PFSK-1 (cell line): Measurements from ENCODE around the gene YLPM1.

ENCODE experiments used
- FOXP2 ChIP-seq: optimal IDR thresholded peaks from 2 replicates; pipeline ENCODE3; 2011; ENCODE audit warnings: borderline replicate concordance, control low read depth, inconsistent platforms; ENCODE audit not compliant: insufficient read depth; ENCODE audit errors: extremely low read length, extremely low read depth
- POLR2AphosphoS5 ChIP-seq: IDR thresholded peaks from 2 replicates; pipeline ENCODE4 v1.6.1; 2012; ENCODE audit warnings: low read depth, mild to moderate bottlenecking, control low read depth, low read length, moderate library complexity
- SIN3A ChIP-seq: IDR thresholded peaks from 2 replicates; pipeline ENCODE4 v1.6.1; 2012; ENCODE audit warnings: mild to moderate bottlenecking, low read length, moderate library complexity, borderline replicate concordance; ENCODE audit not compliant: insufficient read depth
- TAF1 ChIP-seq: IDR thresholded peaks from 2 replicates; pipeline ENCODE4 v1.6.1; 2012; ENCODE audit warnings: low read length, control low read depth, borderline replicate concordance; ENCODE audit not compliant: insufficient read depth
- TF ChIP-seq, protein P1 (sequence below), 2 experiments: IDR thresholded peaks; 2 replicates each; pipeline versions ENCODE4 v1.6.1 to v1.8.0; 2011 to 2012; ENCODE audit warnings: low read depth in 2 of 2, low read length in 2 of 2, control low read depth in 1 of 2, inconsistent platforms in 1 of 2, mild to moderate bottlenecking in 1 of 2, moderate library complexity in 1 of 2; ENCODE audit not compliant: insufficient read depth in 1 of 2

Gene YLPM1

GRCh38 chr14:74846968-74847665 lies 84.0 kb downstream of the YLPM1 start:
- TF ChIP-seq FOXP2 (no peak), SIN3A (no peak), POLR2AphosphoS5 (no peak), TAF1 (no peak)
- TF ChIP-seq, protein P1, sequence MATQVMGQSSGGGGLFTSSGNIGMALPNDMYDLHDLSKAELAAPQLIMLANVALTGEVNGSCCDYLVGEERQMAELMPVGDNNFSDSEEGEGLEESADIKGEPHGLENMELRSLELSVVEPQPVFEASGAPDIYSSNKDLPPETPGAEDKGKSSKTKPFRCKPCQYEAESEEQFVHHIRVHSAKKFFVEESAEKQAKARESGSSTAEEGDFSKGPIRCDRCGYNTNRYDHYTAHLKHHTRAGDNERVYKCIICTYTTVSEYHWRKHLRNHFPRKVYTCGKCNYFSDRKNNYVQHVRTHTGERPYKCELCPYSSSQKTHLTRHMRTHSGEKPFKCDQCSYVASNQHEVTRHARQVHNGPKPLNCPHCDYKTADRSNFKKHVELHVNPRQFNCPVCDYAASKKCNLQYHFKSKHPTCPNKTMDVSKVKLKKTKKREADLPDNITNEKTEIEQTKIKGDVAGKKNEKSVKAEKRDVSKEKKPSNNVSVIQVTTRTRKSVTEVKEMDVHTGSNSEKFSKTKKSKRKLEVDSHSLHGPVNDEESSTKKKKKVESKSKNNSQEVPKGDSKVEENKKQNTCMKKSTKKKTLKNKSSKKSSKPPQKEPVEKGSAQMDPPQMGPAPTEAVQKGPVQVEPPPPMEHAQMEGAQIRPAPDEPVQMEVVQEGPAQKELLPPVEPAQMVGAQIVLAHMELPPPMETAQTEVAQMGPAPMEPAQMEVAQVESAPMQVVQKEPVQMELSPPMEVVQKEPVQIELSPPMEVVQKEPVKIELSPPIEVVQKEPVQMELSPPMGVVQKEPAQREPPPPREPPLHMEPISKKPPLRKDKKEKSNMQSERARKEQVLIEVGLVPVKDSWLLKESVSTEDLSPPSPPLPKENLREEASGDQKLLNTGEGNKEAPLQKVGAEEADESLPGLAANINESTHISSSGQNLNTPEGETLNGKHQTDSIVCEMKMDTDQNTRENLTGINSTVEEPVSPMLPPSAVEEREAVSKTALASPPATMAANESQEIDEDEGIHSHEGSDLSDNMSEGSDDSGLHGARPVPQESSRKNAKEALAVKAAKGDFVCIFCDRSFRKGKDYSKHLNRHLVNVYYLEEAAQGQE (IDR thresholded peaks at IDR 0.05; ENCODE audit: insufficient read depth in 1 of 2, low read depth in 2 of 2, low read length in 2 of 2) = no peak

DNA sequence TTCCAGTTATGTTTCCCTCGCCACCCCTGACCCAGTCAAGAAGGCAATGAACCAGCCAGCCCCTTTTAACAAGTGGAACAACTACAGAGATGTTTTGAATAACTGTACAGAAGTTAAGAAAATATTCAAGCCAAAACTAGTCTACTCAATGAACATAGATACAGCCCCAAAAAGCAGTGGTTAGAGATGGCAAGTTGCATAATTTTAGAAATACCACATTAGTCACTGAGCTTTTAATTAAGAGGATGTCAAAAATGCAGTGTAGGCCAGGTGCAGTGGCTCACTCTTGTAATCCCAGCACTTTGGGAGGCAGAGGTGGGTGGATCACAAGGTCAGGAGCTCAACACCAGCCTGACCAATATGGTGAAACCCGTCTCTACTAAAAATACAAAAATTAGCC lies 85.7 kb downstream of the YLPM1 start:
- TF ChIP-seq, protein P1 (IDR thresholded peaks at IDR 0.05; ENCODE audit: insufficient read depth in 1 of 2, low read depth in 2 of 2, low read length in 2 of 2) = no peak
- TF ChIP-seq TAF1 = no peak
- TF ChIP-seq SIN3A = no peak
- TF ChIP-seq FOXP2 = no peak
- no peak for TF ChIP-seq POLR2AphosphoS5

- TF ChIP-seq FOXP2 = no peak
- no peak for TF ChIP-seq TAF1
- TF ChIP-seq POLR2AphosphoS5 = no peak
- TF ChIP-seq, protein P1 (IDR thresholded peaks at IDR 0.05; ENCODE audit: insufficient read depth in 1 of 2, low read depth in 2 of 2, low read length in 2 of 2) = no peak
- TF ChIP-seq SIN3A = no peak
Observed at GRCh38 chr14:74852922-74853530, 89.9 kb downstream of the YLPM1 start.

DNA sequence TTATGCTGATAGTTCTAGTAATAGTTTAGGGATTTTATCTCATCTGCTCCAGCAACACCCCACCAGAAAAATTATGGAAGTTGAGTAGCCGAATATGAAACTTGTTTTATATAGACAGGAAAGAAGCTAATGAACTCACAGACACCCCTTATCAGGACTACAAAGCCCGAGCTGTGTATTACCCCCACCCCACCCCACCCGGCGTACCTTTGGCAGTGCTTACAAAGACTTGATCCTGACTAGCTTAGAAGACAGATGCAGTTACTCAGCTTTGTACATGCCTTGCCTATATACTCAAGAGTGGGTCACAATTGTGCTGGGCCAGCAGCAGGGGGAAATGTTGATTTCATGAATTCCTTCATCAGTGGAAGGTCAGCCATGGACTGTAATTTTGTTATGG lies 90.5 kb downstream of the YLPM1 start:
- TF ChIP-seq POLR2AphosphoS5 (no peak), SIN3A (no peak), FOXP2 (no peak), TAF1 (no peak)
- TF ChIP-seq, protein P1 (IDR thresholded peaks at IDR 0.05; ENCODE audit: insufficient read depth in 1 of 2, low read depth in 2 of 2, low read length in 2 of 2) = no peak

DNA sequence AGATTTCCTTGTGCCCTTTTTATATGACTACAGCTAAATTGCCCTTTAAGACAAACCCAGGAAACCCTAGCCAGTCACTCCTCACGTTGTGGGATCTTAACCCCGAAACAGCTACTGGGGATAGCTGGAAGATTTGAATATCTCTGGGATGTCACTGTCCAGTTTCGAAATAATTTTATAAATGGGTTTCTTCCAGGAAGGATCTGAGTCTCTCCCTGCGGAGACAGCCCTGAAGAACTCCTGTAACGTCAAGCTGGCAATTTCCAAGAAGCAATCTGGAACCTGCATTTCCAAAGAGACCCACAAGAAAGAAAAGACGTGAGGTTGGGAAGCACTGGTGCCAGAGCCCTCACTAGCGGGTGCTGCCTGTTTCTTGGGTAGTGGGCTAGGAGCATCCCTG lies 91.9 kb downstream of the YLPM1 start:
- TF ChIP-seq POLR2AphosphoS5 (no peak), FOXP2 (no peak), SIN3A (no peak), TAF1 (no peak)
- TF ChIP-seq, protein P1 (IDR thresholded peaks at IDR 0.05; ENCODE audit: insufficient read depth in 1 of 2, low read depth in 2 of 2, low read length in 2 of 2) = no peak
